HCT116 (cell line): ENCODE results near the gene ZNF516.

Source experiments
- CEBPB ChIP-seq: IDR thresholded peaks from 2 replicates; pipeline ENCODE4 v1.6.1; 2012; ENCODE audit warnings: low read depth
- CTCF ChIP-seq, 3 experiments: fragments of 200-600 bp in 1 of 3; sonication (generic) in 1 of 3; IDR thresholded peaks in 2 of 3; conservative IDR thresholded peaks in 1 of 3; 2 replicates each; pipeline ENCODE4 v1.5.1; 2012 to 2017; ENCODE audit warnings: low read depth in 2 of 3, low read length in 2 of 3, antibody characterized with exemption in 1 of 3, borderline replicate concordance in 1 of 3, control low read depth in 1 of 3, mild to moderate bottlenecking in 1 of 3, mixed read lengths in 1 of 3, mixed run types in 1 of 3, moderate library complexity in 1 of 3; ENCODE audit not compliant: insufficient read depth in 1 of 3
- EZH2 ChIP-seq: fragments of 200-600 bp; sonication (generic); IDR thresholded peaks from 2 replicates; pipeline ENCODE4 v1.6.1; 2017; ENCODE audit warnings: antibody characterized with exemption, mixed run types
- MAX ChIP-seq: IDR thresholded peaks from 2 replicates; pipeline ENCODE4 v1.6.1; 2012
- POLR2A ChIP-seq: IDR thresholded peaks from 2 replicates; pipeline ENCODE4 v1.7.0; 2011; ENCODE audit warnings: borderline replicate concordance; ENCODE audit not compliant: insufficient read depth, insufficient read length; ENCODE audit errors: extremely low read depth
- POLR2AphosphoS5 ChIP-seq: IDR thresholded peaks from 2 replicates; pipeline ENCODE4 v1.6.1; 2011; ENCODE audit warnings: mild to moderate bottlenecking, low read depth, low read length, moderate library complexity
- RAD21 ChIP-seq: IDR thresholded peaks from 2 replicates; pipeline ENCODE4 v1.6.1; 2012; ENCODE audit warnings: low read depth, mild to moderate bottlenecking
- SIN3A ChIP-seq: IDR thresholded peaks from 2 replicates; pipeline ENCODE4 v1.6.1; 2012; ENCODE audit warnings: low read depth
- YY1 ChIP-seq: IDR thresholded peaks from 2 replicates; pipeline ENCODE4 v1.6.1; 2011; ENCODE audit warnings: low read length, low read depth, moderate library complexity, mild to moderate bottlenecking; ENCODE audit not compliant: insufficient replicate concordance; ENCODE audit errors: extremely low read depth

- no peak for TF ChIP-seq YY1
- no peak for TF ChIP-seq CTCF (IDR thresholded peaks at IDR 0.05 in 2 of 3, conservative IDR thresholded peaks at IDR 0.05 in 1 of 3; ENCODE audit: borderline replicate concordance in 1 of 3, insufficient read depth in 1 of 3, low read depth in 2 of 3, low read length in 2 of 3)
- TF ChIP-seq CEBPB, result no peak
- no peak for TF ChIP-seq POLR2AphosphoS5
- TF ChIP-seq POLR2A, result no peak
- TF ChIP-seq EZH2, result no peak
- no peak for TF ChIP-seq SIN3A
- no peak for TF ChIP-seq RAD21
- no peak for TF ChIP-seq MAX
These were observed 87.4 kb downstream of the ZNF516 start for GRCh38 chr18:76407681-76408080.
